Panc1 (cell line): Measurements from ENCODE around the gene MBTPS1.

Source experiments
- CTCF ChIP-seq: fragments of 450-650 bp; IDR thresholded peaks from 2 replicates; pipeline ENCODE4 v1.5.1; 2017; ENCODE audit warnings: mild to moderate bottlenecking
- POLR2AphosphoS5 ChIP-seq: IDR thresholded peaks from 2 replicates; pipeline ENCODE4 v1.6.1; 2012; ENCODE audit warnings: mild to moderate bottlenecking, low read depth, low read length, moderate library complexity
- REST ChIP-seq, 2 experiments: IDR thresholded peaks; 2 replicates each; pipeline ENCODE4 v1.6.1; 2011 to 2012; ENCODE audit warnings: low read depth in 2 of 2, control low read depth in 1 of 2, low read length in 1 of 2, mild to moderate bottlenecking in 1 of 2, moderate library complexity in 1 of 2; ENCODE audit not compliant: insufficient read depth in 1 of 2
- TCF7L2 ChIP-seq: IDR thresholded peaks from 2 replicates; pipeline ENCODE4 v1.6.1; 2011; ENCODE audit warnings: mild to moderate bottlenecking, low read depth, low read length, inconsistent platforms

- TF ChIP-seq CTCF: no peak
- TF ChIP-seq POLR2AphosphoS5: no peak
- TF ChIP-seq REST (IDR thresholded peaks at IDR 0.05; ENCODE audit: insufficient read depth in 1 of 2, low read depth in 2 of 2, low read length in 1 of 2): no peak
- TF ChIP-seq TCF7L2: no peak
These were observed 33.7 kb downstream of the MBTPS1 start for GRCh38 chr16:84082835-84083569.
